ENCODE results near the gene MYL7.

DNA sequence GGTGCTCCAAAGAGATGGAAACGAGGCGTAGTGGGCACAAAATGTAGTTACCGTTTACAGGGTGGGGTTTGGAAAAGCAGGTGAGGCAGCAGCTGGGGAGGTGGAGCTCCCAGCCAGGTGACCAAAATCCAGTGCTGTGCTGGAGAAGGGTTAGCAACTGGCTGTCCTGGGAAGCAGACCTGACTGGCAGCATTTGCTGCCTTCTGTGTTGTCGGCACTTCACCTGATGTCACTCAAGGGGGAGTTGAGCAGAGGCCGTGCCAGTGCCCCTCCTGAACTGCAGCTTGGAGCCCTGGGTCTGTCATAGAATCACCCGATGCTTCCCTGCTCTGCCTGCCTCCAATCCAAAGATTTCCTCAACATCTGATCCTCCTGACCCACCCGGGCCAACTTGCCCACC is 35.4 kb upstream of the MYL7 start:
- TF ChIP-seq SUZ12 (IDR thresholded peaks at IDR 0.05; ENCODE audit: extremely low read depth, insufficient read depth, insufficient read length) (no peak), YY1 (IDR thresholded peaks at IDR 0.05; ENCODE audit: insufficient read depth, insufficient read length) (no peak)
